ENCODE results near the gene CTCF.

Gene CTCF

GRCh38 chr16:67548265-67549126, 13.8 kb upstream of the CTCF start:
- Histone ChIP-seq H3K27me3 (ENCODE audit: insufficient read depth, low read length, poor library complexity) (no peaks in the 10 kb centered on the region), H4K8ac (ENCODE audit: low read depth, low read length) (no peak overlapping the region), H3K4me1 (ENCODE audit: control insufficient read depth, low read depth, low read length) (no peaks in the 10 kb centered on the region), H3K36me3 (ENCODE audit: control insufficient read depth, insufficient read depth, low read length) (no peaks in the 10 kb centered on the region), H2BK120ac (ENCODE audit: low read depth, low read length) (no peak overlapping the region), H3K4me2 (ENCODE audit: low read length) (no peak overlapping the region), H3K18ac (ENCODE audit: low read length) (no peak overlapping the region), H3K4me3 (ENCODE audit: low read length) (no peak overlapping the region), H3K79me2 (ENCODE audit: control insufficient read depth, insufficient read depth, low read length) (no peaks in the 10 kb centered on the region), H3K56ac (ENCODE audit: low read length) (no peak overlapping the region), H3K23ac (ENCODE audit: low read length) (no peak overlapping the region), H3K79me1 (ENCODE audit: low read length) (no peaks in the 10 kb centered on the region), H2AK5ac (ENCODE audit: low read length) (no peak overlapping the region), H3K27ac (ENCODE audit: low read depth, low read length) (no peak overlapping the region), H2BK5ac (ENCODE audit: low read length) (no peak overlapping the region), H4K5ac (ENCODE audit: low read length) (no peak overlapping the region), H3K4ac (ENCODE audit: low read depth, low read length) (no peak overlapping the region), H2BK15ac (replicated peaks; ENCODE audit: low read depth) (no peak overlapping the region), H3K9ac (ENCODE audit: low read length) (no peak overlapping the region)
- WGBS (ENCODE audit: extremely low coverage, insufficient coverage, low lambda C conversion rate): no CpG with 5 or more reads among the region's 4 CpGs
- no peak for DNase-seq

- Histone ChIP-seq H3K4me3 (ENCODE audit: low read length) (no peak overlapping the region), H2AK5ac (ENCODE audit: low read length) (no peak overlapping the region), H2BK15ac (replicated peaks; ENCODE audit: low read depth) (no peak overlapping the region), H4K8ac (ENCODE audit: low read depth, low read length) (no peak overlapping the region), H3K18ac (ENCODE audit: low read length) (no peak overlapping the region), H3K27ac (ENCODE audit: low read depth, low read length) (no peak overlapping the region), H3K23ac (ENCODE audit: low read length) (no peak overlapping the region), H3K4me2 (ENCODE audit: low read length) (no peak overlapping the region), H3K79me1 (ENCODE audit: low read length) (no peaks in the 10 kb centered on the region), H4K5ac (ENCODE audit: low read length) (no peak overlapping the region), H3K4ac (ENCODE audit: low read depth, low read length) (no peak overlapping the region), H3K4me1 (ENCODE audit: control insufficient read depth, low read depth, low read length) (no peaks in the 10 kb centered on the region), H2BK120ac (ENCODE audit: low read depth, low read length) (no peak overlapping the region), H3K27me3 (ENCODE audit: insufficient read depth, low read length, poor library complexity) (no peaks in the 10 kb centered on the region), H3K56ac (ENCODE audit: low read length) (no peak overlapping the region), H3K36me3 (ENCODE audit: control insufficient read depth, insufficient read depth, low read length) (no peaks in the 10 kb centered on the region), H2BK5ac (ENCODE audit: low read length) (no peak overlapping the region), H3K79me2 (ENCODE audit: control insufficient read depth, insufficient read depth, low read length) (no peaks in the 10 kb centered on the region), H3K9ac (ENCODE audit: low read length) (no peak overlapping the region)
- no peak for DNase-seq
- no CpG with 5 or more reads among the region's 4 CpGs for WGBS (ENCODE audit: extremely low coverage, insufficient coverage, low lambda C conversion rate)
Measured at GRCh38 chr16:67549240-67549639, 13.1 kb upstream of the CTCF start.

- Histone ChIP-seq H3K4me2 (ENCODE audit: low read length) (no peak overlapping the region), H3K18ac (ENCODE audit: low read length) (no peak overlapping the region), H2BK15ac (replicated peaks; ENCODE audit: low read depth) (no peak overlapping the region), H3K4me1 (ENCODE audit: control insufficient read depth, low read depth, low read length) (no peaks in the 10 kb centered on the region), H4K8ac (ENCODE audit: low read depth, low read length) (no peak overlapping the region), H3K79me2 (ENCODE audit: control insufficient read depth, insufficient read depth, low read length) (no peaks in the 10 kb centered on the region), H3K4me3 (ENCODE audit: low read length) (no peak overlapping the region), H2AK5ac (ENCODE audit: low read length) (no peak overlapping the region), H2BK120ac (ENCODE audit: low read depth, low read length) (no peak overlapping the region), H2BK5ac (ENCODE audit: low read length) (no peak overlapping the region), H3K27me3 (ENCODE audit: insufficient read depth, low read length, poor library complexity) (no peaks in the 10 kb centered on the region), H3K9ac (ENCODE audit: low read length) (no peak overlapping the region), H3K23ac (ENCODE audit: low read length) (no peak overlapping the region), H3K79me1 (ENCODE audit: low read length) (no peaks in the 10 kb centered on the region), H3K56ac (ENCODE audit: low read length) (no peak overlapping the region), H3K4ac (ENCODE audit: low read depth, low read length) (no peak overlapping the region), H3K36me3 (ENCODE audit: control insufficient read depth, insufficient read depth, low read length) (no peaks in the 10 kb centered on the region), H3K27ac (ENCODE audit: low read depth, low read length) (no peak overlapping the region), H4K5ac (ENCODE audit: low read length) (no peak overlapping the region)
- no peak for DNase-seq
- WGBS (ENCODE audit: extremely low coverage, insufficient coverage, low lambda C conversion rate): no CpG with 5 or more reads among the region's 1 CpG
Measured at GRCh38 chr16:67549936-67550335, 12.4 kb upstream of the CTCF start.

GRCh38 chr16:67551091-67551490, 11.2 kb upstream of the CTCF start:
- no peak overlapping the region for H4K5ac ChIP-seq (ENCODE audit: low read length)
- H2AK5ac ChIP-seq (ENCODE audit: low read length): no peak overlapping the region
- no peak overlapping the region for H3K4me3 ChIP-seq (ENCODE audit: low read length)
- H3K56ac ChIP-seq (ENCODE audit: low read length): no peak overlapping the region
- no peak overlapping the region for H2BK15ac ChIP-seq (replicated peaks; ENCODE audit: low read depth)
- H3K79me2 ChIP-seq (ENCODE audit: control insufficient read depth, insufficient read depth, low read length): no peaks in the 10 kb centered on the region
- DNase-seq: no peak
- no peak overlapping the region for H3K9ac ChIP-seq (ENCODE audit: low read length)
- H3K36me3 ChIP-seq (ENCODE audit: control insufficient read depth, insufficient read depth, low read length): no peaks in the 10 kb centered on the region
- no peak overlapping the region for H3K27ac ChIP-seq (ENCODE audit: low read depth, low read length)
- H2BK5ac ChIP-seq (ENCODE audit: low read length): no peak overlapping the region
- H3K4ac ChIP-seq (ENCODE audit: low read depth, low read length): no peak overlapping the region
- H3K4me1 ChIP-seq (ENCODE audit: control insufficient read depth, low read depth, low read length): no peaks in the 10 kb centered on the region
- H2BK120ac ChIP-seq (ENCODE audit: low read depth, low read length): no peak overlapping the region
- no peak overlapping the region for H3K18ac ChIP-seq (ENCODE audit: low read length)
- WGBS (ENCODE audit: extremely low coverage, insufficient coverage, low lambda C conversion rate): no CpG with 5 or more reads among the region's 2 CpGs
- no peaks in the 10 kb centered on the region for H3K79me1 ChIP-seq (ENCODE audit: low read length)
- H3K23ac ChIP-seq (ENCODE audit: low read length): no peak overlapping the region
- H3K4me2 ChIP-seq (ENCODE audit: low read length): no peak overlapping the region
- no peaks in the 10 kb centered on the region for H3K27me3 ChIP-seq (ENCODE audit: insufficient read depth, low read length, poor library complexity)
- no peak overlapping the region for H4K8ac ChIP-seq (ENCODE audit: low read depth, low read length)

GRCh38 chr16:67551972-67552371, 10.4 kb upstream of the CTCF start:
- no CpG with 5 or more reads among the region's 2 CpGs for WGBS (ENCODE audit: extremely low coverage, insufficient coverage, low lambda C conversion rate)
- DNase-seq: no peak

GRCh38 chr16:67552476-67552875, 9.8 kb upstream of the CTCF start:
- no peak overlapping the region for H3K4me3 ChIP-seq (ENCODE audit: low read length)
- no peak overlapping the region for H3K4ac ChIP-seq (ENCODE audit: low read depth, low read length)
- no peak overlapping the region for H3K18ac ChIP-seq (ENCODE audit: low read length)
- H3K36me3 ChIP-seq (ENCODE audit: control insufficient read depth, insufficient read depth, low read length): no peaks in the 10 kb centered on the region
- H3K23ac ChIP-seq (ENCODE audit: low read length): no peak overlapping the region
- H3K4me2 ChIP-seq (ENCODE audit: low read length): no peak overlapping the region
- no peak overlapping the region for H2BK15ac ChIP-seq (replicated peaks; ENCODE audit: low read depth)
- no peak overlapping the region for H3K56ac ChIP-seq (ENCODE audit: low read length)
- no peaks in the 10 kb centered on the region for H3K79me2 ChIP-seq (ENCODE audit: control insufficient read depth, insufficient read depth, low read length)
- H3K27ac ChIP-seq (ENCODE audit: low read depth, low read length): no peak overlapping the region
- no peak for DNase-seq
- no peak overlapping the region for H4K5ac ChIP-seq (ENCODE audit: low read length)
- H3K9ac ChIP-seq (ENCODE audit: low read length): no peak overlapping the region
- H4K8ac ChIP-seq (ENCODE audit: low read depth, low read length): no peak overlapping the region
- H3K4me1 ChIP-seq (ENCODE audit: control insufficient read depth, low read depth, low read length): no peaks in the 10 kb centered on the region
- H2BK5ac ChIP-seq (ENCODE audit: low read length): no peak overlapping the region
- no peak overlapping the region for H2BK120ac ChIP-seq (ENCODE audit: low read depth, low read length)
- no CpG with 5 or more reads among the region's 4 CpGs for WGBS (ENCODE audit: extremely low coverage, insufficient coverage, low lambda C conversion rate)
- H3K27me3 ChIP-seq (ENCODE audit: insufficient read depth, low read length, poor library complexity): no peaks in the 10 kb centered on the region
- no peaks in the 10 kb centered on the region for H3K79me1 ChIP-seq (ENCODE audit: low read length)
- H2AK5ac ChIP-seq (ENCODE audit: low read length): no peak overlapping the region

More at GRCh38 chr16:67551972-67552371, 10.4 kb upstream of the CTCF start:
- no peak overlapping the region for H2AK5ac ChIP-seq (ENCODE audit: low read length)
- no peak overlapping the region for H2BK15ac ChIP-seq (replicated peaks; ENCODE audit: low read depth)
- no peak overlapping the region for H3K4me3 ChIP-seq (ENCODE audit: low read length)
- no peak overlapping the region for H3K4ac ChIP-seq (ENCODE audit: low read depth, low read length)
- H3K56ac ChIP-seq (ENCODE audit: low read length): no peak overlapping the region
- H3K36me3 ChIP-seq (ENCODE audit: control insufficient read depth, insufficient read depth, low read length): no peaks in the 10 kb centered on the region
- H2BK120ac ChIP-seq (ENCODE audit: low read depth, low read length): no peak overlapping the region
- no peaks in the 10 kb centered on the region for H3K79me2 ChIP-seq (ENCODE audit: control insufficient read depth, insufficient read depth, low read length)
- no peaks in the 10 kb centered on the region for H3K27me3 ChIP-seq (ENCODE audit: insufficient read depth, low read length, poor library complexity)
- H3K27ac ChIP-seq (ENCODE audit: low read depth, low read length): no peak overlapping the region
- H4K5ac ChIP-seq (ENCODE audit: low read length): no peak overlapping the region
- no peak overlapping the region for H3K9ac ChIP-seq (ENCODE audit: low read length)
- no peak overlapping the region for H4K8ac ChIP-seq (ENCODE audit: low read depth, low read length)
- H3K79me1 ChIP-seq (ENCODE audit: low read length): no peaks in the 10 kb centered on the region
- H2BK5ac ChIP-seq (ENCODE audit: low read length): no peak overlapping the region
- H3K4me2 ChIP-seq (ENCODE audit: low read length): no peak overlapping the region
- no peaks in the 10 kb centered on the region for H3K4me1 ChIP-seq (ENCODE audit: control insufficient read depth, low read depth, low read length)
- H3K18ac ChIP-seq (ENCODE audit: low read length): no peak overlapping the region
- no peak overlapping the region for H3K23ac ChIP-seq (ENCODE audit: low read length)

Data from mesendoderm (in vitro differentiated cells).